ENCODE data around the gene CCDC91. TPM values are rescaled to one million over a fixed set of nuclear protein-coding genes. Genes with fewer than 3 reads are reported as not detected.

The CCDC91 gene
- total RNA-seq, 4 donors from 2014 or later, result 48.6 to 95.3 (median 52.1) TPM

- TF ChIP-seq CTCF (IDR thresholded peaks at IDR 0.05; ENCODE audit: low read depth), result no peak
Measured at GRCh38 chr12:28582672-28583376, 392.6 kb downstream of the CCDC91 start.

GRCh38 chr12:28583701-28584261 is 393.5 kb downstream of the CCDC91 start:
- TF ChIP-seq CTCF (IDR thresholded peaks at IDR 0.05; ENCODE audit: low read depth), result no peak

- no peak for TF ChIP-seq CTCF (IDR thresholded peaks at IDR 0.05; ENCODE audit: low read depth)
Measured at GRCh38 chr12:28585146-28585545, 394.9 kb downstream of the CCDC91 start.

- TF ChIP-seq CTCF (IDR thresholded peaks at IDR 0.05; ENCODE audit: low read depth), result no peak
Measured at GRCh38 chr12:28586481-28586880, 396.2 kb downstream of the CCDC91 start.

- no peak for TF ChIP-seq CTCF (IDR thresholded peaks at IDR 0.05; ENCODE audit: low read depth)
Measured at GRCh38 chr12:28591831-28592230, 401.6 kb downstream of the CCDC91 start.

Small RNA genes lying within 50 kb of the gene (small RNA-seq; reads per million reads assigned to genes)
- gene RNA5SP355 (0.73 reads per million), gene RNU4-54P (not detected)

Other genes with a start within 250 kb of the CCDC91 start
- 1 to 10 TPM in 3 of 4 donors, not detected in 1; 1.7 to 4.2 (median 1.8) TPM for gene PTHLH, start 217.7 kb upstream of the CCDC91 start, total RNA-seq

All from subcutaneous adipose tissue (tissue), 4 donors.